WERI-Rb-1 (cell line): Measurements from ENCODE around the gene TPGS1.

Source experiments
- DNase-seq: peaks from one replicate; pipeline ENCODE4 v3.0.0-alpha.2; 2020
- H3K27ac ChIP-seq: fragments of 250-450 bp; sonication (Bioruptor Pico); 2 replicates; pipeline ENCODE4 v1.5.1; 2020; ENCODE audit warnings: mild to moderate bottlenecking, moderate library complexity
- H3K27me3 ChIP-seq: fragments of 250-450 bp; sonication (Bioruptor Pico); 2 replicates; pipeline ENCODE4 v1.5.1; 2021; ENCODE audit warnings: mild to moderate bottlenecking, low read depth, moderate library complexity; ENCODE audit not compliant: insufficient read depth, severe bottlenecking
- H3K36me3 ChIP-seq: fragments of 250-450 bp; sonication (Bioruptor Pico); 2 replicates; pipeline ENCODE4 v1.5.1; 2020; ENCODE audit warnings: mild to moderate bottlenecking, moderate library complexity
- H3K4me3 ChIP-seq: 2 replicates; pipeline ENCODE4 v1.5.1; 2011; ENCODE audit warnings: low read depth, mild to moderate bottlenecking, control low read depth, low read length
- H3K9me3 ChIP-seq: fragments of 250-450 bp; sonication (Bioruptor Pico); 2 replicates; pipeline ENCODE4 v1.5.1; 2021; ENCODE audit warnings: mild to moderate bottlenecking, moderate library complexity; ENCODE audit not compliant: severe bottlenecking
- TF ChIP-seq, protein P1 (sequence below): IDR thresholded peaks from 2 replicates; pipeline ENCODE4 v1.5.1; 2011; ENCODE audit warnings: low read depth, mild to moderate bottlenecking, control low read depth, inconsistent platforms, low read length

TPGS1 gene

DNA sequence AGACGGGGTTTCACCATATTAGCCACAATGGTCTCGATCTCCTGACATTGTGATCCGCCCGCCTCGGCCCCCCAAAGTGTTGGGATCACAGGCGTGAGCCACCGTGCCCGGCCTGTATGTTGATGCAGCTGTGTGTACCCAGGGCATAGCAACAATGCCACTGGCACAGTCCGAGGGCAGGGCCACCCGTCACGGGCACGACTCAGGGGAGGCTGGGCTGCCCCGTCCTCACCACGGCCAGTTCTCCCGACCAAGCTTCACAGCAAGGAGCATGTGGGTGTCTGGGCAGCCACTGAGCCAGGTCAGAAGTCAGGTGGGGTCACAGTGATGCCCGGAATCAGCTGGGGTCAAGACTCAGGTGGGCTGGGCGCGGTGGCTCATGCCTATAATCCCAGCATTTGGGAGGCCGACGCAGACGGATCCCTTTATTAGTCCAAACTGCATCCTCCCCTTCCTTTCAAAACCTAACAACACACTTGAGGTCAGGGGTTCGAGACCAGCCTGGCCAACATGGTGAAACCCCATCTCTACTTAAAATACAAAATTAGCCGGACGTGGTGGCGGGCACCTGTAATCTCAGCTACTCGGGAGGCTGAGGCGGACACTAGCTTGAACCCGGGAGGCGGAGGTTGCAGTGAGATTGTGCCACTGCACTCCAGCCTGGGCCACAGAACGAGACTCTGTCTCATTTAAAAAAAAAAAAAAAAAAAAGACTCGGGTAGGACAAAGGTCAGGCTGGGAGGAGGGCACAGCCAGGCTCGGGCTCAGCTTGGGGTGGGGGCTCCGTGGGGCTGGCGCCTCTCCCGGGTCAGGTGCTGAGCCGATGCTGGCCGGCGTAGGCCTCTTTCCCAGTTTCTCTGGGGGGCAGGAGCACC is 23.1 kb downstream of the TPGS1 start:
- Histone ChIP-seq H3K36me3 (peaks cover 15% of the 10 kb centered on the region), H3K27ac (peak overlapping the region; percentile 96), H3K27me3 (no peaks in the 10 kb centered on the region), H3K9me3 (no peaks in the 10 kb centered on the region), H3K4me3 (peak overlapping the region; percentile 57)
- DNase-seq: no peak
- TF ChIP-seq, protein P1, sequence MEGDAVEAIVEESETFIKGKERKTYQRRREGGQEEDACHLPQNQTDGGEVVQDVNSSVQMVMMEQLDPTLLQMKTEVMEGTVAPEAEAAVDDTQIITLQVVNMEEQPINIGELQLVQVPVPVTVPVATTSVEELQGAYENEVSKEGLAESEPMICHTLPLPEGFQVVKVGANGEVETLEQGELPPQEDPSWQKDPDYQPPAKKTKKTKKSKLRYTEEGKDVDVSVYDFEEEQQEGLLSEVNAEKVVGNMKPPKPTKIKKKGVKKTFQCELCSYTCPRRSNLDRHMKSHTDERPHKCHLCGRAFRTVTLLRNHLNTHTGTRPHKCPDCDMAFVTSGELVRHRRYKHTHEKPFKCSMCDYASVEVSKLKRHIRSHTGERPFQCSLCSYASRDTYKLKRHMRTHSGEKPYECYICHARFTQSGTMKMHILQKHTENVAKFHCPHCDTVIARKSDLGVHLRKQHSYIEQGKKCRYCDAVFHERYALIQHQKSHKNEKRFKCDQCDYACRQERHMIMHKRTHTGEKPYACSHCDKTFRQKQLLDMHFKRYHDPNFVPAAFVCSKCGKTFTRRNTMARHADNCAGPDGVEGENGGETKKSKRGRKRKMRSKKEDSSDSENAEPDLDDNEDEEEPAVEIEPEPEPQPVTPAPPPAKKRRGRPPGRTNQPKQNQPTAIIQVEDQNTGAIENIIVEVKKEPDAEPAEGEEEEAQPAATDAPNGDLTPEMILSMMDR: no peak

GRCh38 chr19:531009-531752 is 23.9 kb downstream of the TPGS1 start:
- Histone ChIP-seq H3K4me3 (peak overlapping the region; percentile 57), H3K27ac (peak overlapping the region; percentile 96), H3K36me3 (peaks cover 21% of the 10 kb centered on the region), H3K27me3 (no peaks in the 10 kb centered on the region), H3K9me3 (no peaks in the 10 kb centered on the region)
- peak; percentile 94 for DNase-seq
- TF ChIP-seq, protein P1: 0 out of 2 replicates have a peak, but pooled peaks have one; percentile 22

DNA sequence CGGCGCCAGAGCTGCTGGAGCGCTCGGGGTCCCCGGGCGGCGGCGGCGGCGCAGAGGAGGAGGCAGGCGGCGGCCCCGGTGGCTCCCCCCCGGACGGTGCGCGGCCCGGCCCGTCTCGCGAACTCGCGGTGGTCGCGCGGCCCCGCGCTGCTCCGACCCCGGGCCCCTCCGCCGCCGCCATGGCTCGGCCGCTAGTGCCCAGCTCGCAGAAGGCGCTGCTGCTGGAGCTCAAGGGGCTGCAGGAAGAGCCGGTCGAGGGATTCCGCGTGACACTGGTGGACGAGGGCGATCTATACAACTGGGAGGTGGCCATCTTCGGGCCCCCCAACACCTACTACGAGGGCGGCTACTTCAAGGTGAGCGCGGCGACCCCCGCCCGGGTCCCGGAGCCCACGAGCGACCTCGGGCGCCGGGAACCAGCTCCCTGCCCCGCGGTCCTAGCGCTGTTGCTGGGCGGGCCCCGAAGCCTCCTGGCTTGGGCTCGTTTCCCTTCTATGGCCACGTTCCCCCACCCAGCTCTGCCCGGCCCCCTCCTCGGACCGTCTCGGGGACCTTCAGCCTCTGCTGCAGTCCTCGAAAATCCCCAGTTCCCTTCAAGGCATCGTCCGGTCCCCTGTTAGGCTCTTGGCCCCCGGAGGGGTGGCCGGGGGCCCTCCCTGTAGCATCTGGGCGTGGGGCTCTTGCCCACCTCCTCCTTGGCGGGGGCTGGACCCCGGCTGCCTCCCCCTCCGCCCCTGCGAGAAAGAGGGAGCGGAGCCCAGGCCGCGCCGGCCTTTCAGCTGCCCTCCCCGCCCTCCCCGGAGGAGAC is 24.7 kb downstream of the TPGS1 start, which contains the start of gene CDC34:
CDC34 (plus strand) TSS at position 8 of the 808 bp plus-strand sequence; CDS start at position 180, 172 bp downstream.
- no peaks in the 10 kb centered on the region for H3K9me3 ChIP-seq
- no peak for DNase-seq
- peak within 1 kb of the TSS; percentile 96 for H3K27ac ChIP-seq
- H3K36me3 ChIP-seq: peaks cover 29% of the 10 kb centered on the region
- H3K27me3 ChIP-seq: no peaks in the 10 kb centered on the region
- H3K4me3 ChIP-seq: peak within 1 kb of the TSS; percentile 89
- TF ChIP-seq, protein P1: no peak

GRCh38 chr19:532561-533363 is 25.5 kb downstream of the TPGS1 start:
- TF ChIP-seq, protein P1: peak; percentile 59
- H3K9me3 ChIP-seq: no peaks in the 10 kb centered on the region
- no peaks in the 10 kb centered on the region for H3K27me3 ChIP-seq
- H3K27ac ChIP-seq: peak overlapping the region; percentile 90
- peak overlapping the region; percentile 89 for H3K4me3 ChIP-seq
- peak; percentile 72 for DNase-seq
- peaks cover 33% of the 10 kb centered on the region for H3K36me3 ChIP-seq
